ENCODE measurements around the gene SYT1. TPM values are rescaled to one million over a fixed set of nuclear protein-coding genes. Genes with fewer than 3 reads are reported as not detected.

Gene SYT1
- total and polyA plus RNA-seq, 2 experiments from 2014 or later: 48.7 to 51.7 TPM

DNA sequence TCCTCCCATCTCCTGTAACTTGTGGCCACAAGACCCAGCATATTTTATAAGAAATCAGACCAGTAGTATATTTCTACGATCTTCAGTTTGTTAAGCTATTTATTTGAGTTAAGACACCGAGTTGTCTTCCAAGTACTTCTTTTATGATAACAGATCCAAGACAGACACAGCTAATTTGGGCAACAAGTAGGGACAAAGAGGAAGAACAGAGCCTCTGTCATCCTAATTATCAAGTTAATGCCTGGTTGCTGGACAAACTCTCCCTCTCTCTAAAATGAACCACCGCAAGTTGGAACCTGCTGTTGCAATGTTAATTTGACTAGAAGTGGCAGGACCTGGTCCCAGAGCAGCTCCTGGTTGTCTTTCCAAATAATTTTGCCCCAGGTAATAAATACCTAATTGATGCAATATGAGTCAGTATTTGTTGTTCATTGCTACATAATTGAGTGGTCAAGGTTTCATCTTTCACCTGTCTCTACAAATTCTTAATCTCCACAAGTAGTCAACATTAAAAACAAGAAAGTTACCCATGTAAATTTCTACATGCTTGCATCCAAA is 502.5 kb downstream of the SYT1 start (continued):
- TF ChIP-seq POLR2AphosphoS5 (IDR thresholded peaks at IDR 0.05; ENCODE audit: low read depth) (no peak), CREB1 (CRISPR knock-in tag; IDR thresholded peaks at IDR 0.05; ENCODE audit: low read depth) (no peak), NANOG (IDR thresholded peaks at IDR 0.05; ENCODE audit: borderline replicate concordance) (no peak), ZNF114 (CRISPR knock-in tag; IDR thresholded peaks at IDR 0.05) (no peak), ZNF331 (CRISPR knock-in tag; IDR thresholded peaks at IDR 0.05; ENCODE audit: low read depth) (no peak), CTCF (conservative IDR thresholded peaks at IDR 0.05; ENCODE audit: low read depth in 2 of 2) (no peak), JUNB (IDR thresholded peaks at IDR 0.05; ENCODE audit: unreplicated experiment) (no peak), STAT1 (IDR thresholded peaks at IDR 0.05; ENCODE audit: unreplicated experiment) (no peak), EZH2 (IDR thresholded peaks at IDR 0.05; ENCODE audit: low read depth, unreplicated experiment) (no peak), EZH2phosphoT487 (IDR thresholded peaks at IDR 0.05; ENCODE audit: unreplicated experiment) (no peak)

- no peaks in the 10 kb centered on the region for H3K36me3 ChIP-seq (ENCODE audit: insufficient read depth)
- no peak overlapping the region for H3K4me2 ChIP-seq
- no peaks in the 10 kb centered on the region for H3K79me2 ChIP-seq (replicated peaks; ENCODE audit: insufficient read depth)
- Mint-ChIP-seq H3K9me3 (no peaks in the 10 kb centered on the region), H3K36me3 (ENCODE audit: low read depth) (0 out of 3 replicates have a peak, but pooled peaks cover 6% of the 10 kb centered on the region), H3K4me3 (no peak overlapping the region), H3K27me3 (ENCODE audit: insufficient read depth, low read depth, poor library complexity) (no peaks in the 10 kb centered on the region), H3K27ac (no peak overlapping the region), H3K4me1 (peaks cover 26% of the 10 kb centered on the region)
- H3K9me2 ChIP-seq (ENCODE audit: insufficient read depth): no peaks in the 10 kb centered on the region
- no peak for DNase-seq (ENCODE audit: low spot score)
- no peak for ATAC-seq
- no peaks in the 10 kb centered on the region for H3F3A ChIP-seq (replicated peaks; ENCODE audit: low read depth)
- H3K27ac ChIP-seq (ENCODE audit: low read depth): no peak overlapping the region
- H3K4me1 ChIP-seq (ENCODE audit: insufficient read depth): peaks cover 14% of the 10 kb centered on the region
- no peak overlapping the region for H2AFZ ChIP-seq
- H3K4me3 ChIP-seq: no peak overlapping the region
- 0 out of 2 replicates have a peak, but pooled peaks cover 3% of the 10 kb centered on the region for H4K20me1 ChIP-seq (replicated peaks; ENCODE audit: insufficient read depth)
- TF ChIP-seq POLR2AphosphoS5 (IDR thresholded peaks at IDR 0.05; ENCODE audit: low read depth) (no peak), ZNF331 (CRISPR knock-in tag; IDR thresholded peaks at IDR 0.05; ENCODE audit: low read depth) (no peak), CTCF (conservative IDR thresholded peaks at IDR 0.05; ENCODE audit: low read depth in 2 of 2) (no peak), STAT1 (IDR thresholded peaks at IDR 0.05; ENCODE audit: unreplicated experiment) (no peak), CREB1 (CRISPR knock-in tag; IDR thresholded peaks at IDR 0.05; ENCODE audit: low read depth) (no peak), EZH2phosphoT487 (IDR thresholded peaks at IDR 0.05; ENCODE audit: unreplicated experiment) (no peak), NANOG (IDR thresholded peaks at IDR 0.05; ENCODE audit: borderline replicate concordance) (no peak)
- no peaks in the 10 kb centered on the region for H3K27me3 ChIP-seq (ENCODE audit: insufficient read depth)
These were observed 505.4 kb downstream of the SYT1 start for GRCh38 chr12:79370021-79370420.
